ENCODE measurements around the gene CPA1. TPM values are rescaled to one million over a fixed set of nuclear protein-coding genes. Genes with fewer than 3 reads are reported as not detected.

Gene CPA1
- total RNA-seq: under 0.01 TPM in 1 of 2 replicates, not detected in the other

DNA sequence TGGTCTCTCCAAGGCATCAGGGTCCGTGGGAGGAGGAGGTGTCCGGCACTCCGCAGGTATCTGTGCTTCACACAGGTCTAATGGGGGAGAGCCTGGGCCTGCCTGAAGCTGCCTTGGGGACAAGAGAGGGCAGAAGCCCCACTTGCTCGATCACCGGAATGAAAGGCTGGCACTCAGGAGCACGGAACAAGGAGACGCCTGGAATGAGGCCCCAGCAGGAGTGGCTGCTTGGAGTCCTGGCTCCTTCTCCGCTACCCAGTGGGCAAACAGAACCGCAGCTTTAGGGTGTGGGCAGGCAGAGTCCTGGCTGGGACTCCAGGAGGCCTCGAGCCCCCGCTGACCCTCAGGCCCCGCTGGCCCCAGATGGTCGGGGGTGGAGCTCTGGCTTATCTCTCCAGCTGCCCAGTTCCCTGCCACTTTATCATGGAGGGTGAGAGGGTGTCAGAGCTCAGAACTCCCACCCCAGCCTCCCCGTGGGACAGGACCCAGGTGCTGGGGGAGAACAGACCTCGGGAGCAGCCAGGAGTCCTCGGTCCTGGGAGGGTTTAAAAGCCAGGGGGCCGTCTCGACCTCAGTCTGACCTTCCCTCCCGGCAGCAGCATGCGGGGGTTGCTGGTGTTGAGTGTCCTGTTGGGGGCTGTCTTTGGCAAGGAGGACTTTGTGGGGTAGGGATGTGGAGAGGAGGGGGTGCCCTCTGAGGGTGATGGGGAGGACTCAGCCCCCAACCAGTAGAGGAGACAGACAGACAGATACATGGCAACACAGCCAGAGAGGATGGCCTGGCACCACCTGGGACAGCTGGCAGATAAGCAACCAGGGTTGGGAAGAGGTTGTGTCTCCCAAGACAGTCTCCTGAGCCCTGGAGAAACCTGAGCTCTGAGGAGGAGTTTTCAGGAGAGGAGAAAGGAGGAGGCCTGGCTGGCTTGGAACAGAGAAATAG lies at the start of gene CPA1:
Gene CPA1, plus strand, starts transcription at position 574 of the 940 bp plus-strand sequence. Its CDS starts 27 bp downstream, at position 601.

DNA sequence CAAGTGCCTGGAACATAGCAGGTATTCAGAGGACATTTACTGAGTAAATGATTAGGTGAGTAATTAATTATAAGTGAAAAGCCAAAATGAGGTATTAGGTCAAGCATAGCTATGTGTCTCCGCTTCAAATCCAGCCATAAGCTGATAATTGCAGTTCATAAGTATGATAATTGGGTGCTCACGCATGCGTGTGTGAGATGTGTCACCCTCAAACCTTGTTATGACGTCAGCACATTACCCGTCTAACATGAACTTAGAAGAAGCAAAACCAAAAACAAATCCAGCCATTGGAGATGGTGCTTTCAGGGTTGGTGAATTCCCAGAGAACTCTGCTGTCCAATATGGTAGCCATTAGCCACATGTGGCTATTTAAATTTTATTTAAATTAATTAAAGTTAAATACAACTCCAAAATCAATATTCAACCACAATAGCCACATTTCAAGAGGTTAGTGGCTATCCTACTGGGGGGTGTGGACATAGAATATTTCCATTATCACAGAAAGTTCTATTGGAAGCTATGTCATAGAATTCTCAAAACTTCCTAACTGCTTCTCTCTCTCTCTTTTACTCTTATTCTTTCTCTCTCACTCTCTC lies 35.9 kb upstream of the CPA1 start, which contains the start of gene CPA5:
Gene CPA5, plus strand, starts transcription at position 546 of the 596 bp plus-strand sequence. CDS start 1,670 bp downstream, outside the sequence.

Other genes with a start within 250 kb of the CPA1 start
- 13.1 and 13.6 TPM in 2 replicates for gene TMEM209, start 175.1 kb upstream of the CPA1 start, total RNA-seq
- 0.15 TPM in 1 of 2 replicates, not detected in the other for gene SSMEM1, start 172.6 kb upstream of the CPA1 start, total RNA-seq
- gene CPA2, start 113.6 kb upstream of the CPA1 start, total RNA-seq: not detected in 2 replicates
- 26.7 and 28.1 TPM in 2 replicates for gene CPA4, start 87.3 kb upstream of the CPA1 start, total RNA-seq
- gene CPA5, start 35.7 kb upstream of the CPA1 start, total RNA-seq: not detected in 2 replicates
- gene CEP41, start 60.5 kb downstream of the CPA1 start, total RNA-seq: 21.7 and 23.5 TPM in 2 replicates
- gene MEST, start 111.6 kb downstream of the CPA1 start, total RNA-seq: 82.5 and 84.1 TPM in 2 replicates

Data from bronchus fibroblast of lung (primary cell).